Adipocyte (in vitro differentiated cells): ENCODE data around the gene CXCR4.

Source experiments
- DNase-seq: peaks from one replicate; pipeline ENCODE4 v3.0.0-alpha.2; 2015; ENCODE audit warnings: low read depth
- H3K27me3 ChIP-seq: replicated peaks from 2 replicates; pipeline ENCODE4 v1.7.0; 2013; ENCODE audit warnings: mild to moderate bottlenecking, low read length, moderate library complexity; ENCODE audit not compliant: control insufficient read depth, insufficient read depth
- H3K36me3 ChIP-seq: 2 replicates; pipeline ENCODE4 v1.7.0; 2013; ENCODE audit warnings: low read length, mild to moderate bottlenecking, moderate library complexity; ENCODE audit not compliant: control insufficient read depth, insufficient read depth, severe bottlenecking
- H3K4me1 ChIP-seq: 2 replicates; pipeline ENCODE4 v1.7.0; 2013; ENCODE audit warnings: mild to moderate bottlenecking, low read length, moderate library complexity; ENCODE audit not compliant: control insufficient read depth, insufficient read depth
- H3K4me3 ChIP-seq: 2 replicates; pipeline ENCODE4 v1.7.0; 2013; ENCODE audit warnings: mild to moderate bottlenecking, low read length, moderate library complexity
- H3K9ac ChIP-seq: 2 replicates; pipeline ENCODE4 v1.7.0; 2013; ENCODE audit warnings: mild to moderate bottlenecking, low read length, moderate library complexity
- H3K9me3 ChIP-seq: 2 replicates; pipeline ENCODE4 v1.7.0; 2013; ENCODE audit warnings: mild to moderate bottlenecking, low read length, moderate library complexity; ENCODE audit not compliant: control insufficient read depth

CXCR4 gene

GRCh38 chr2:136119717-136120675 is 2.0 kb upstream of the CXCR4 start:
- Histone ChIP-seq H3K9me3 (peaks cover 4% of the 10 kb centered on the region), H3K4me3 (no peak overlapping the region), H3K4me1 (peaks cover 7% of the 10 kb centered on the region), H3K27me3 (peaks cover 74% of the 10 kb centered on the region), H3K9ac (no peak overlapping the region), H3K36me3 (no peaks in the 10 kb centered on the region)
- no peak for DNase-seq

DNA sequence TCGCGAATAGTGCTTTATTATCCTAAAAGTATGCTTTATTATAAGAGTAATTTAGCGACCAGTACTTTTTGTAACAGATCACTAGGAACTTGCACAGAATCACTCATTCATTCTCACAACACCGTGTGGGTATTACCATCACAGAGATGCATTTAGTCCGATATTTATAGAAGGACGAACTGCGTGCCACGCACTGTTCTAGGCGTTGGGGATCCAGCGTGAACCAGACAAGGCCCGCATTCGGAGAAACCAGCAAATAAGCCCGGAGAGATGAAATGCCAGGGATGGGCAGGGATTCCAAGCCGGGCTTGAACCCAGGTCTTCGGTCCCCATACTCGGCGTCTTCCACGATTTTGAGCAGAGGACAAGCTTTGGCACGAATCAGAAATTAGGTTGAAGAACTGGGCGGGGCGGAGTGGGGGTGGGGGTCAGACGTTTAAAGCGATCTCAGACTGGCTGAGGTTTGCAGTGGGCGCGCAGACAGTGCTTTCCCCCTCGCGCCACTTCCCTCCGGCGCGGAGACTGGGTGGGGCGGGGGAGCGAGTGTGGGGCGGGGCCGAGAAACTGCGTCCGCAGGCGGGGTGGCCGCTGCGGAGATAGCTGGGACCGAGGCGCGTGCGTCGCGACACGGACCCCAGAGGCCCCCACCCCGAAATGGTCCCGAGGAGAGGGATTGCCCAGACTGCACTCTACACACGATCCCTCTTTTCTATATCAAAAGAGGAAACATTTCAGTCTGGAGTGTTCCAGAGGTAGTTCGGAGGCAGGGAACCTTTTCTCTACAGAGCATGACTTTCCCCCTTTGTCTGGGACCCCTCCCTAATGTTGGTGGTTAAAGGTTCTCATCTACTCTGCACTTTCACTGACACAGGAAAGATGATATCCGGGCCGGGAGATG is 1.1 kb upstream of the CXCR4 start:
- Histone ChIP-seq H3K36me3 (no peaks in the 10 kb centered on the region), H3K27me3 (peaks cover 74% of the 10 kb centered on the region), H3K4me1 (peaks cover 7% of the 10 kb centered on the region), H3K9ac (no peak overlapping the region), H3K4me3 (no peak overlapping the region), H3K9me3 (peaks cover 4% of the 10 kb centered on the region)
- DNase-seq: peak; percentile 4

DNA sequence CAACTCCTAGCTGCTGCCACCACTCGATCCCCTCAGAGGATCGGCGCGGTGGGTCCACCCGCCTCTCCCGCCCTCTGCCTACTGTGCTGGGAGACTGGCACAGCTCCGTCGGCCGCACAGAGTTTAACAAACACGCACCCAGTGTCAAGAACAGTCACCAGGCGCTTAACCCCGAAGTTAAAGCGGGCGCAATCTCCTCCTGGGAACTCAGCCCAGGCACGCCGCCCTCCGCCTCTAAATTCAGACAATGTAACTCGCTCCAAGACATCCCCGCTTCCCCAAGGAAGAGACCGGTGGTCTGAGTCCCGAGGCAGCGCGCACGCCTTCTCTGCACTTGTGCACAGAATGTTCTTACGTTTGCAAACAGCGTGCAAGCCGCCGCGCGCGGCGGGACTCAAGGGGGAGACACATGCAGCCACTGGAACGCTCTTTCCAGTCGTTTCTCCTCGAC is 533 bp downstream of the CXCR4 start:
- no peaks in the 10 kb centered on the region for H3K36me3 ChIP-seq
- H3K9ac ChIP-seq: no peak overlapping the region
- H3K4me1 ChIP-seq: peaks cover 18% of the 10 kb centered on the region
- H3K9me3 ChIP-seq: peaks cover 7% of the 10 kb centered on the region
- H3K27me3 ChIP-seq: peaks cover 73% of the 10 kb centered on the region
- DNase-seq: peak; percentile 42
- peak overlapping the region; percentile 67 for H3K4me3 ChIP-seq

- Histone ChIP-seq H3K4me1 (peaks cover 18% of the 10 kb centered on the region), H3K9ac (no peak overlapping the region), H3K36me3 (no peaks in the 10 kb centered on the region), H3K9me3 (peaks cover 7% of the 10 kb centered on the region), H3K4me3 (peak overlapping the region; percentile 67), H3K27me3 (peaks cover 71% of the 10 kb centered on the region)
- no peak for DNase-seq
These were observed 1.0 kb downstream of the CXCR4 start for GRCh38 chr2:136116813-136117390.

DNA sequence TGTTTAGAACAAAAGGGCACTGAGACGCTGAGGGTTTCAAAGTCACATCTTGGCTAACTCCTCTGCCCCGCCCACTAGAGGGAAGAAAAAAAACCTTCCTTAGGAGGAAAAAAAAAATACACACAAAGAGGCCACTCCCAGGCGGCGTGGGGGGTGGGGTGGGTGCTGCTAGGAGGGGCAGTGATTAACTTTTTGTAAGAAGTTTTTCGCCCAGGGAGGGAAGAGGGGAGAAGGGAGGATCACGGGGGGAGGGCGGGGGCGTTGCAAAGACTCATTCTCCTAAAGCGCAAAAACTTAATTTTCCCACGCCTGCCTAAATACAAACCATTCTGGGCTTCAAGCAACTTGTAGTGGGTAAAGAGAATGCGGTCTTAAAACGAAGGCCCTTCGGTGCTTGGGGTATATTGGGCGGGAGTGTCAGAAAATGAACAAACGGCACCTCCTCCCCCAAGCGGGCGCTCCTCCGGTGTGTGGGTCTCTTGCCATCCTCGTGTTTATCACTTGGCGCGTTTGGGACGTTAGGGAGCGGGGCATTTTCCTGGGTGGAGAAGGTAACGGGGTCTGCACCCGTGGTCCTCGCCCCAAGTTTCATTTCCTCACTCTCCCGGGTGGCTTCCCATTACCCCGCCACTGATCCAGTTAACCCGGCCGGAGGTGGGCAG is 1.7 kb downstream of the CXCR4 start:
- peaks cover 18% of the 10 kb centered on the region for H3K4me1 ChIP-seq

GRCh38 chr2:136115183-136115761 is 2.7 kb downstream of the CXCR4 start:
- Histone ChIP-seq H3K4me3 (no peak overlapping the region), H3K9ac (no peak overlapping the region), H3K27me3 (peaks cover 55% of the 10 kb centered on the region), H3K4me1 (peaks cover 18% of the 10 kb centered on the region), H3K9me3 (peaks cover 7% of the 10 kb centered on the region), H3K36me3 (no peaks in the 10 kb centered on the region)
- DNase-seq: no peak

More for the DNA sequence above, 1.7 kb downstream of the CXCR4 start:
- Histone ChIP-seq H3K36me3 (no peaks in the 10 kb centered on the region), H3K9ac (no peak overlapping the region), H3K9me3 (peaks cover 7% of the 10 kb centered on the region), H3K27me3 (peaks cover 65% of the 10 kb centered on the region), H3K4me3 (peak overlapping the region; percentile 67)
- peak; percentile 1 for DNase-seq

DNA sequence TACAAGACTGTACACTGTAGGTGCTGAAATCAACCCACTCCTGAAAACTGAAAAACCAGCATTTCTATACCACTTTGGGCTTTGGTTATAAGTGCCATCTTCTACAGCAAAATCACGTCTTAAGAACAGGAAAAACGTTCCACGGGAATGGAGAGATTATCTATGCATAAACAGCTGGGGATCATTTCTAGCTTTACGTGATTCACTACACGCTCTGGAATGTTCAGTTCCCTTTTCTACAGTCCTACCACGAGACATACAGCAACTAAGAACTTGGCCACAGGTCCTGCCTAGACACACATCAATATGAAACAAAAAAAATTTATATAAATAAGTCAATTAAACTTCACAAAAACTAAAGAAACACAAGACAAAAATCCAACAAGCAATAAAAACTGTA is 3.6 kb downstream of the CXCR4 start:
- Histone ChIP-seq H3K36me3 (no peaks in the 10 kb centered on the region), H3K9ac (no peak overlapping the region), H3K27me3 (peaks cover 46% of the 10 kb centered on the region), H3K9me3 (peaks cover 7% of the 10 kb centered on the region), H3K4me3 (no peak overlapping the region), H3K4me1 (peaks cover 18% of the 10 kb centered on the region)
- no peak for DNase-seq

DNA sequence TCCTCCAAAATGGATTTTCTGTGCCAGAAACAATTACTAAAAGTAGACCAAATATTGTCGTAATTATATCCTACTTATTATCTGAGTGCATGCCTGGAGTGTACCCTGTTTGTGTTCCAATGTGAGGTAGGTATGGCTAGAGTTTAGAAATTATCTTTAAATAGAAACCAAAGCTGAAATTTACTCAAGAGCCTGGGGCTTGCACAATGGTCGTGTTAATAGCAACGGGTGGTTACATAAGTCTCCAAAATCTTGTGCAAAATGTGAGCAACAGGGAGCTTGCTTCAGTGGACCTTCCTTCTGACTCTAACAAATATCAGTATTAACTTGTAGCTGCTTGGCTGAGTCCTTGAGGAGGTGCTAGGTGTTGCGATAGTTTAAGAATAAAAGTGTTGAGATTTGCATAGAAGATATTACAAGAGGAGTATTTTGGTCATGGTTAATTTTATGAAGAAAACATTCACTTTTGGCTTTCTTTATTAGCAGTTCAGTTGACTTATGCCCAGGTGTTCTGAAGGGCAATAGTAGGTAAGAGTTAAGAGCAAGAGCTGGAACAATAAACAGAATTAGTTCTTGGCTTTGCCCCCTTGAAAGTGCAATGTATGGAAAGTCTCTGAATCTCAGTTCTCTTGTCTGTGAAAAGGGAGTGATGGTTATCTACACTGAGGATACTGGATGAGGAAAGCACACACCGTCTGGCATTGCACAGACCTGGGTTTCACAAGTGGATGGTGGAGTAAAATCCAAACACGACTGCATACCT is 4.6 kb downstream of the CXCR4 start:
- Histone ChIP-seq H3K9me3 (peaks cover 7% of the 10 kb centered on the region), H3K27me3 (peaks cover 44% of the 10 kb centered on the region), H3K4me3 (no peak overlapping the region), H3K4me1 (peaks cover 18% of the 10 kb centered on the region), H3K9ac (no peak overlapping the region), H3K36me3 (no peaks in the 10 kb centered on the region)
- no peak for DNase-seq

DNA sequence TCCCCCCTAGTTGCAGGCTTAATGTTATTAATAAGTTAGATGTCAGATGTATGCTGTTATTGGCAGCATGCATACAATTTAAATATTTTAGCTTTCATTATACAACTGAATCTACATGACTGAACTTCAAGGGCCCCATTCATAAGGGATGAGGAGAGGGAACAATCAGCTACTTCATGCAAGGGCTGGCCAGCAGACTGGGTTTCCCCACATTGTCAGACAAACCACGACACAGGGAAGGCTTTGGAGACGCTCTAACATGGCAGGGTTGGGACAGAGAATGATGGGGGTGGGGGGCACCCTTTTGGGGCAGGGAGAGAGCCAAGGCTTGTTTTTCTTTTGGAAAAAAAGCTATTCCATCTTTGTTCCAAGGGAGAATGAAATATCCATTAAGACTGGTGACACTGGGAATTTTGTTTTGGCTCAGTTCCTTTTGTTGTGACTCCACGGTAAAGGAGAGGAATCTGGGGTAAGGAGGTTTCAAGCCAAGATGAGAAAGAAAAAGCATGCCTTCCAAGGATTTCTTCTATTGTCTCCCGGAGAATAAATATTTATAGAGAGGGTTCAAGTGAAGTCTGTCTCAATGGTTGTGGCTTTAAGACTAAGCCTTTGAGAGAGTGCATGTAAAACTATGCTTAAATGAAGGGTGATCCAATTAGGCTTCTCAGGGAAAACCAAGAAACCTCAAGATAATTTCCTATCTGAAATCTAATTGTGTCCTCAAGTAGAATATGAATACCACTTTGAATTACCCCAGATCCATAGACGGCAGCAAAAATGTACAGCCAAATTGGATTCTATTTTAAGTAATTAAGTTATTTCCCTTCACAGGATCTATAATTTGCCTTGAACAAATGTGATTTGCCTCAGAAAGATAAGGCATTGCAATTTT is 5.4 kb downstream of the CXCR4 start:
- Histone ChIP-seq H3K4me1 (peaks cover 18% of the 10 kb centered on the region), H3K36me3 (no peaks in the 10 kb centered on the region), H3K27me3 (peaks cover 42% of the 10 kb centered on the region), H3K9me3 (peaks cover 7% of the 10 kb centered on the region), H3K4me3 (no peak overlapping the region), H3K9ac (no peak overlapping the region)
- DNase-seq: no peak
